Gastrocnemius medialis (tissue), 4 donors: Measurements from ENCODE around the gene ZSWIM4.
"Not testable (repeated sequence)": the region's sequence is repeated elsewhere in the genome, so short reads cannot be mapped to it uniquely, and the experiment has no call there.

Source experiments
- CTCF ChIP-seq, 5 experiments: fragments of 450-650 bp in 3 of 5; fragments of 200-600 bp in 2 of 5; sonication (generic) in 2 of 5; IDR thresholded peaks in 4 of 5; conservative IDR thresholded peaks in 1 of 5; 1 replicate in 4 of 5; 2 replicates in 1 of 5; pipeline ENCODE4 v1.5.1; 2016 to 2019; ENCODE audit warnings: antibody characterized with exemption in 5 of 5, mild to moderate bottlenecking in 3 of 5, moderate library complexity in 3 of 5
- POLR2A ChIP-seq, 2 donors: fragments of 450-650 bp; IDR thresholded peaks; one replicate each; pipeline ENCODE4 v1.6.1; 2017; ENCODE audit warnings: antibody characterized with exemption in 2 of 2, mild to moderate bottlenecking in 2 of 2, moderate library complexity in 2 of 2

GRCh38 chr19:13793317-13793716, 1.9 kb upstream of the ZSWIM4 start:
- TF ChIP-seq CTCF (IDR thresholded peaks at IDR 0.05 in 4 of 5, conservative IDR thresholded peaks at IDR 0.05 in 1 of 5); POLR2A (IDR thresholded peaks at IDR 0.05): not testable (repeated sequence)
